H1 (cell line): ENCODE results near the gene TFPI2. TPM values are rescaled to one million over a fixed set of nuclear protein-coding genes. Genes with fewer than 3 reads are reported as not detected.

Source experiments
- CTCF ChIA-PET: fragments of 300-600 bp; sonication (Branson Sonifier 250); formaldehyde crosslinking; loops from one replicate; lab custom pipeline; 2021; ENCODE audit not compliant: partially characterized antibody; lab: Charles Lee
- POLR2A ChIA-PET: fragments of 300-600 bp; sonication (Branson Sonifier 250); formaldehyde crosslinking; loops from one replicate; lab custom pipeline; 2021; ENCODE audit warnings: inconsistent platforms; ENCODE audit not compliant: partially characterized antibody; lab: Charles Lee
- DNase-seq, 2 experiments: peaks; one replicate each; pipeline versions ENCODE4 v3.0.0 to v3.0.0-alpha.2; 2010 to 2022; ENCODE audit warnings: low spot score in 2 of 2, low read depth in 1 of 2, mixed read lengths in 1 of 2
- FAIRE-seq: peaks from 2 replicates; lab custom pipeline; 2011; peaks lifted over from hg19 to GRCh38; lab: Jason Lieb, UNC
- H2AFZ ChIP-seq: 2 replicates; pipeline ENCODE4 v1.8.1; 2012; ENCODE audit warnings: low read length, inconsistent platforms
- H2AK5ac ChIP-seq: 2 replicates; pipeline ENCODE4 v1.6.1; 2013; ENCODE audit warnings: low read depth, low read length
- H2BK120ac ChIP-seq: replicated peaks from 2 replicates; pipeline ENCODE3; 2013; ENCODE audit warnings: low read depth, low read length, inconsistent platforms
- H2BK12ac ChIP-seq: 2 replicates; pipeline ENCODE4 v1.6.1; 2013; ENCODE audit warnings: low read depth, low read length
- H2BK15ac ChIP-seq: 2 replicates; pipeline ENCODE4 v1.6.1; 2013; ENCODE audit warnings: low read length
- H2BK20ac ChIP-seq: 2 replicates; pipeline ENCODE4 v1.6.1; 2013; ENCODE audit warnings: low read length
- H2BK5ac ChIP-seq: 2 replicates; pipeline ENCODE4 v1.6.1; 2013; ENCODE audit warnings: low read depth, low read length
- H3K14ac ChIP-seq: 2 replicates; pipeline ENCODE4 v1.6.1; 2013; ENCODE audit warnings: inconsistent platforms; ENCODE audit not compliant: insufficient read length
- H3K18ac ChIP-seq: 2 replicates; pipeline ENCODE4 v1.6.1; 2013; ENCODE audit warnings: low read length; ENCODE audit errors: extremely low read depth
- H3K23ac ChIP-seq: 2 replicates; pipeline ENCODE4 v1.6.1; 2013; ENCODE audit warnings: inconsistent platforms; ENCODE audit not compliant: insufficient read length
- H3K23me2 ChIP-seq: 2 replicates; pipeline ENCODE4 v1.6.1; 2013; ENCODE audit warnings: low read depth, low read length
- H3K27ac ChIP-seq: 2 replicates; pipeline ENCODE4 v1.6.1; 2011; ENCODE audit warnings: low read depth, low read length, inconsistent platforms
- H3K27me3 ChIP-seq, 4 experiments: replicated peaks in 1 of 4; 1 replicate in 1 of 4; 2 replicates in 3 of 4; pipeline versions ENCODE4 v1.6.1 to v1.8.1; 2011 to 2013; ENCODE audit warnings: low read length in 3 of 4, mild to moderate bottlenecking in 3 of 4, inconsistent platforms in 2 of 4, mixed read lengths in 2 of 4, moderate library complexity in 1 of 4; ENCODE audit not compliant: control insufficient read depth in 3 of 4, insufficient read depth in 3 of 4; ENCODE audit errors: extremely low read depth in 1 of 4
- H3K36me3 ChIP-seq, 4 experiments: 2 replicates each; pipeline versions ENCODE4 v1.6.1 to v1.8.1; 2011 to 2013; ENCODE audit warnings: mild to moderate bottlenecking in 4 of 4, low read length in 3 of 4, moderate library complexity in 2 of 4, control low read depth in 1 of 4, inconsistent platforms in 1 of 4; ENCODE audit not compliant: insufficient read depth in 4 of 4, control insufficient read depth in 2 of 4
- H3K4ac ChIP-seq: replicated peaks from 2 replicates; pipeline ENCODE3; 2013; ENCODE audit warnings: low read length, low read depth, mixed read lengths, inconsistent platforms; ENCODE audit not compliant: insufficient read length
- H3K4me1 ChIP-seq, 4 experiments: replicated peaks in 1 of 4; 1 replicate in 1 of 4; 2 replicates in 3 of 4; pipeline versions ENCODE4 v1.6.1 to v1.8.1; 2011 to 2013; ENCODE audit warnings: low read length in 3 of 4, inconsistent platforms in 2 of 4, mixed read lengths in 1 of 4; ENCODE audit not compliant: insufficient read depth in 4 of 4, control insufficient read depth in 3 of 4
- H3K4me2 ChIP-seq, 2 experiments: 2 replicates each; pipeline versions ENCODE4 v1.6.1 to v1.8.1; 2011 to 2013; ENCODE audit warnings: low read depth in 2 of 2, low read length in 2 of 2, control low read depth in 1 of 2, inconsistent platforms in 1 of 2, mild to moderate bottlenecking in 1 of 2; ENCODE audit not compliant: insufficient read depth in 1 of 2
- H3K4me3 ChIP-seq, 4 experiments: fragments of 200-600, 300-600 bp in 1 of 4; sonication (generic), shearing (Covaris generic), sonication (Bioruptor Twin) in 1 of 4; 2 replicates each; pipeline versions ENCODE4 v1.5.1 to v1.8.1; 2011 to 2016; ENCODE audit warnings: low read length in 4 of 4, low read depth in 3 of 4, control low read depth in 2 of 4, inconsistent platforms in 2 of 4, mild to moderate bottlenecking in 2 of 4, mixed read lengths in 1 of 4, moderate library complexity in 1 of 4; ENCODE audit not compliant: insufficient read depth in 2 of 4; ENCODE audit errors: extremely low read depth in 1 of 4
- H3K56ac ChIP-seq: replicated peaks from 2 replicates; pipeline ENCODE3; 2013; ENCODE audit warnings: low read depth, mild to moderate bottlenecking, mixed read lengths, low read length, inconsistent platforms; ENCODE audit not compliant: insufficient read length
- H3K79me1 ChIP-seq: 2 replicates; pipeline ENCODE4 v1.6.1; 2013; ENCODE audit warnings: low read depth, low read length, control low read depth
- H3K79me2 ChIP-seq, 2 experiments: 2 replicates each; pipeline versions ENCODE4 v1.6.1 to v1.8.1; 2012 to 2013; ENCODE audit warnings: low read length in 2 of 2, mild to moderate bottlenecking in 2 of 2, inconsistent platforms in 1 of 2; ENCODE audit not compliant: insufficient read depth in 2 of 2, control insufficient read depth in 1 of 2
- H3K9ac ChIP-seq, 4 experiments: replicated peaks in 1 of 4; 1 replicate in 1 of 4; 2 replicates in 3 of 4; pipeline versions ENCODE4 v1.6.1 to v1.8.1; 2011 to 2013; ENCODE audit warnings: low read depth in 3 of 4, low read length in 3 of 4, control low read depth in 2 of 4, mild to moderate bottlenecking in 2 of 4, moderate library complexity in 2 of 4, inconsistent platforms in 1 of 4; ENCODE audit errors: extremely low read depth in 1 of 4
- H3K9me3 ChIP-seq, 2 experiments: 2 replicates each; pipeline versions ENCODE4 v1.6.1 to v1.8.1; 2012 to 2013; ENCODE audit warnings: mild to moderate bottlenecking in 2 of 2, moderate library complexity in 2 of 2, control low read depth in 1 of 2, inconsistent platforms in 1 of 2, low read depth in 1 of 2, low read length in 1 of 2, mixed read lengths in 1 of 2; ENCODE audit not compliant: insufficient read depth in 2 of 2
- H4K20me1 ChIP-seq, 2 experiments: replicated peaks in 1 of 2; 2 replicates each; pipeline versions ENCODE3 to v1.8.1; 2011 to 2013; ENCODE audit warnings: inconsistent platforms in 2 of 2, low read length in 2 of 2, mild to moderate bottlenecking in 1 of 2; ENCODE audit not compliant: insufficient read depth in 2 of 2, control insufficient read depth in 1 of 2
- H4K5ac ChIP-seq: 2 replicates; pipeline ENCODE4 v1.6.1; 2013; ENCODE audit warnings: low read length, low read depth, mixed read lengths, inconsistent platforms; ENCODE audit not compliant: insufficient read length
- H4K8ac ChIP-seq: 2 replicates; pipeline ENCODE4 v1.8.0; 2013; ENCODE audit warnings: mild to moderate bottlenecking, moderate library complexity, low read length, inconsistent platforms; ENCODE audit not compliant: insufficient read depth; ENCODE audit errors: extremely low read depth
- H4K91ac ChIP-seq: replicated peaks from 2 replicates; pipeline ENCODE3; 2013; ENCODE audit warnings: low read length, mixed read lengths, inconsistent platforms; ENCODE audit not compliant: insufficient read length
- BCL11A ChIP-seq, 2 experiments: IDR thresholded peaks; one replicate each; pipeline ENCODE4 v1.6.1; 2011; ENCODE audit warnings: low read depth in 2 of 2, low read length in 2 of 2, mild to moderate bottlenecking in 2 of 2
- CBX8 ChIP-seq: fragments of 300-800, 300-1000 bp; sonication (generic); IDR thresholded peaks from 2 replicates; pipeline ENCODE4 v1.7.1; 2016; ENCODE audit warnings: low read depth, low read length, borderline replicate concordance
- JUN ChIP-seq: IDR thresholded peaks from 2 replicates; pipeline ENCODE4 v1.6.1; 2011; ENCODE audit warnings: low read depth, mild to moderate bottlenecking, improper control_type of control experiment, low read length
- NRF1 ChIP-seq: IDR thresholded peaks from 2 replicates; pipeline ENCODE4 v1.6.1; 2011; ENCODE audit warnings: mild to moderate bottlenecking, low read depth, low read length, improper control_type of control experiment
- SP1 ChIP-seq: IDR thresholded peaks from 2 replicates; pipeline ENCODE4 v1.6.1; 2011; ENCODE audit warnings: low read depth, low read length
- SUZ12 ChIP-seq: fragments of 200-600 bp; sonication (generic); IDR thresholded peaks from 2 replicates; pipeline ENCODE4 v1.6.1; 2012; ENCODE audit warnings: mild to moderate bottlenecking, inconsistent platforms, low read length, moderate library complexity, mixed read lengths
- TCF12 ChIP-seq: IDR thresholded peaks from 2 replicates; pipeline ENCODE4 v1.6.1; 2011; ENCODE audit warnings: low read depth, mild to moderate bottlenecking, low read length
- polyA plus RNA-seq, 7 experiments: library from polyadenylated mRNA; depleted of rRNA in 3 of 7; stranded (reverse) in 5 of 7; unstranded in 2 of 7; fragments of >200 nt in 5 of 7; fragments of 200-250 nt in 2 of 7; gene quantifications; 1 replicate in 5 of 7; 2 replicates in 1 of 7; 4 replicates in 1 of 7; pipeline versions ENCODE4 v1.2.1 to v1.2.3, GENCODE V29; 2011 to 2013; ENCODE audit warnings: missing spikeins in 2 of 7, mixed read lengths in 2 of 7
- total RNA-seq: library from RNA; stranded (reverse); fragmentation: NEBNext Ultra II Directional; extraction: Animal tissue kit (Norgen Biotek cat#: 25700); gene quantifications from 2 replicates; pipeline ENCODE4 v1.2.1, GENCODE V29; 2021
- TF ChIP-seq, protein P1 (sequence below): IDR thresholded peaks from 2 replicates; pipeline ENCODE4 v1.6.1; 2012; ENCODE audit warnings: inconsistent platforms

TFPI2 gene
- total and polyA plus RNA-seq, 2 of the 8 experiments (the other 6 are each of a cell fraction or from before 2014, with no cell fraction given), result 6.8 to 8.9 TPM

DNA sequence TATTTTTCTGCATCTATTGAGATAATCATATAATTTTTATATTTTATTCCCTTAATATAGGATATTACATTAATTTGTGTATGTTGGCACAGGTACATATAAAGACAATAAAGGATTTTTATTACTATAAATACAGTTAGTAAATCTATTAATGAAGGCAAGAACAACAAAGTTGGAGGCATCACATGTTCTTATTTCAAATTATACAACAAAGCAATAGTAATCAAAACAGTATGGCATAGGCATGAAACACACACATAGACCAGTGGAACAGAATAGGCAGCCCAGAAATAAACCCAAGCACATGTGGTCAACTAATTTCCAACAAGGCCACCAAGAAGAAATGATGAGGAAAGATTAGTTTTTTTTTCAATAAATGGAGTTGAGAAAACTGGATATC, 11.2 kb downstream of the TFPI2 start:
- H2BK120ac ChIP-seq, result no peak overlapping the region
- no peak for DNase-seq

More for the DNA sequence above, 11.2 kb downstream of the TFPI2 start:
- H4K20me1 ChIP-seq, result no peaks in the 10 kb centered on the region
- H3K4me3 ChIP-seq, result no peak overlapping the region
- H4K91ac ChIP-seq, result no peak overlapping the region
- no peak overlapping the region for H3K4ac ChIP-seq
- H3K23me2 ChIP-seq, result no peaks in the 10 kb centered on the region
- TF ChIP-seq CBX8 (no peak), SP1 (no peak), BCL11A (IDR thresholded peaks at IDR 0.05; ENCODE audit: low read depth in 2 of 2, low read length in 2 of 2) (no peak), NRF1 (no peak), JUN (no peak), SUZ12 (no peak), TCF12 (no peak)
- TF ChIP-seq, protein P1, sequence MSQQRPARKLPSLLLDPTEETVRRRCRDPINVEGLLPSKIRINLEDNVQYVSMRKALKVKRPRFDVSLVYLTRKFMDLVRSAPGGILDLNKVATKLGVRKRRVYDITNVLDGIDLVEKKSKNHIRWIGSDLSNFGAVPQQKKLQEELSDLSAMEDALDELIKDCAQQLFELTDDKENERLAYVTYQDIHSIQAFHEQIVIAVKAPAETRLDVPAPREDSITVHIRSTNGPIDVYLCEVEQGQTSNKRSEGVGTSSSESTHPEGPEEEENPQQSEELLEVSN, result no peak
- no peak overlapping the region for H3K56ac ChIP-seq
- H2BK20ac ChIP-seq, result no peak overlapping the region
- H3K27ac ChIP-seq, result no peak overlapping the region
- H3K9me3 ChIP-seq, result peaks cover 4 to 9% of the 10 kb centered on the region in 2 experiments; a peak in 2 of 4 replicates
- H3K4me2 ChIP-seq, result no peak overlapping the region
- FAIRE-seq, result no peak
- no peak overlapping the region for H2AK5ac ChIP-seq
- H4K8ac ChIP-seq, result no peak overlapping the region
- H3K23ac ChIP-seq, result no peak overlapping the region
- H3K4me1 ChIP-seq, result no peaks in the 10 kb centered on the region
- ChIA-PET POLR2A (no interaction called here), CTCF (no interaction called here)
- H4K5ac ChIP-seq, result no peak overlapping the region
- H3K27me3 ChIP-seq, result no peaks in the 10 kb centered on the region
- no peak overlapping the region for H3K14ac ChIP-seq
- H2BK5ac ChIP-seq, result no peak overlapping the region
- H3K9ac ChIP-seq, result no peak overlapping the region
- H2AFZ ChIP-seq, result no peak overlapping the region
- H3K79me2 ChIP-seq, result no peaks in the 10 kb centered on the region
- H3K36me3 ChIP-seq, result no peaks in the 10 kb centered on the region
- no peak overlapping the region for H2BK15ac ChIP-seq
- H2BK12ac ChIP-seq, result no peak overlapping the region
- H3K18ac ChIP-seq, result no peak overlapping the region
- H3K79me1 ChIP-seq, result no peaks in the 10 kb centered on the region
